H9 (cell line): ENCODE data around the gene UNC50. TPM values are rescaled to one million over a fixed set of nuclear protein-coding genes. Genes with fewer than 3 reads are reported as not detected.

Experiments
- DNase-seq: peaks from one replicate; pipeline ENCODE4 v3.0.0-alpha.2; 2017
- H2AFZ ChIP-seq: one replicate; pipeline ENCODE4 v1.6.1; 2013; ENCODE audit warnings: mild to moderate bottlenecking, low read length, control low read depth, moderate library complexity
- H2AK5ac ChIP-seq: 2 replicates; pipeline ENCODE4 v1.6.1; 2013; ENCODE audit warnings: low read length, control low read depth, mixed read lengths; ENCODE audit not compliant: insufficient read length
- H2BK120ac ChIP-seq: one replicate; pipeline ENCODE4 v1.6.1; 2013; ENCODE audit warnings: low read depth, mild to moderate bottlenecking, low read length, control low read depth, inconsistent platforms; ENCODE audit not compliant: poor library complexity, severe bottlenecking
- H2BK12ac ChIP-seq: 2 replicates; pipeline ENCODE4 v1.6.1; 2013; ENCODE audit warnings: low read length, control low read depth, mixed read lengths, low read depth; ENCODE audit not compliant: insufficient read length
- H2BK15ac ChIP-seq: 2 replicates; pipeline ENCODE4 v1.6.1; 2013; ENCODE audit warnings: low read depth, low read length, control low read depth
- H2BK20ac ChIP-seq: one replicate; pipeline ENCODE4 v1.6.1; 2013; ENCODE audit warnings: low read depth, mild to moderate bottlenecking, low read length, control low read depth, inconsistent platforms; ENCODE audit not compliant: poor library complexity, severe bottlenecking
- H2BK5ac ChIP-seq: 2 replicates; pipeline ENCODE4 v1.6.1; 2013; ENCODE audit warnings: low read length, control low read depth, mixed read lengths; ENCODE audit not compliant: insufficient read length
- H3K14ac ChIP-seq: 2 replicates; pipeline ENCODE4 v1.6.1; 2013; ENCODE audit warnings: low read length, control low read depth; ENCODE audit not compliant: insufficient read depth
- H3K18ac ChIP-seq: 2 replicates; pipeline ENCODE4 v1.6.1; 2013; ENCODE audit warnings: low read depth, mild to moderate bottlenecking, mixed read lengths, low read length, control low read depth; ENCODE audit not compliant: insufficient read length
- H3K23ac ChIP-seq: 2 replicates; pipeline ENCODE4 v1.6.1; 2013; ENCODE audit warnings: low read length, control low read depth, mixed read lengths, low read depth; ENCODE audit not compliant: insufficient read length
- H3K23me2 ChIP-seq: 2 replicates; pipeline ENCODE4 v1.6.1; 2013; ENCODE audit warnings: low read depth, mild to moderate bottlenecking, mixed read lengths, low read length, control low read depth; ENCODE audit not compliant: insufficient read length, poor library complexity, severe bottlenecking
- H3K27ac ChIP-seq: 2 replicates; pipeline ENCODE4 v1.5.1; 2013; ENCODE audit warnings: low read length, control low read depth, mixed read lengths, low read depth; ENCODE audit not compliant: insufficient read length
- H3K27me3 ChIP-seq: 2 replicates; pipeline ENCODE4 v1.6.1; 2013; ENCODE audit warnings: low read length, control low read depth, inconsistent platforms; ENCODE audit not compliant: insufficient read depth
- H3K4ac ChIP-seq: 2 replicates; pipeline ENCODE4 v1.6.1; 2013; ENCODE audit warnings: low read depth, mild to moderate bottlenecking, control low read depth, inconsistent platforms, low read length, moderate library complexity
- H3K4me1 ChIP-seq: 2 replicates; pipeline ENCODE4 v1.6.1; 2013; ENCODE audit warnings: low read length, control low read depth, inconsistent platforms; ENCODE audit not compliant: insufficient read depth
- H3K4me2 ChIP-seq: 2 replicates; pipeline ENCODE4 v1.6.1; 2013; ENCODE audit warnings: low read length, control low read depth, mixed read lengths; ENCODE audit not compliant: insufficient read length, insufficient read depth
- H3K56ac ChIP-seq: 2 replicates; pipeline ENCODE4 v1.6.1; 2013; ENCODE audit warnings: low read depth, mild to moderate bottlenecking, mixed read lengths, low read length, control low read depth; ENCODE audit not compliant: insufficient read length
- H3K79me1 ChIP-seq: 2 replicates; pipeline ENCODE4 v1.6.1; 2013; ENCODE audit warnings: low read depth, mild to moderate bottlenecking, moderate library complexity, low read length, control low read depth, inconsistent platforms; ENCODE audit not compliant: insufficient read depth, poor library complexity, severe bottlenecking
- H3K79me2 ChIP-seq: 2 replicates; pipeline ENCODE4 v1.6.1; 2013; ENCODE audit warnings: low read length, control low read depth, inconsistent platforms; ENCODE audit not compliant: insufficient read depth
- H3K9ac ChIP-seq: 2 replicates; pipeline ENCODE4 v1.6.1; 2013; ENCODE audit warnings: low read length, control low read depth, mixed read lengths; ENCODE audit not compliant: insufficient read length; ENCODE audit errors: extremely low read depth
- H3K9me3 ChIP-seq: one replicate; pipeline ENCODE4 v1.6.1; 2013; ENCODE audit warnings: low read depth, low read length, inconsistent platforms; ENCODE audit not compliant: control insufficient read depth
- H3T11ph ChIP-seq: one replicate; pipeline ENCODE4 v1.6.1; 2013; ENCODE audit warnings: mild to moderate bottlenecking, low read length, control low read depth, inconsistent platforms
- H4K20me1 ChIP-seq: one replicate; pipeline ENCODE4 v1.6.1; 2013; ENCODE audit not compliant: control insufficient read depth, insufficient read length, insufficient read depth
- H4K5ac ChIP-seq: 2 replicates; pipeline ENCODE4 v1.6.1; 2013; ENCODE audit warnings: low read depth, mild to moderate bottlenecking, mixed read lengths, low read length, control low read depth; ENCODE audit not compliant: insufficient read length
- H4K8ac ChIP-seq: replicated peaks from 2 replicates; pipeline ENCODE4 v1.6.1; 2013; ENCODE audit warnings: low read length, control low read depth, mixed read lengths, low read depth; ENCODE audit not compliant: insufficient read length
- H4K91ac ChIP-seq: 2 replicates; pipeline ENCODE4 v1.6.1; 2013; ENCODE audit warnings: low read depth, mild to moderate bottlenecking, moderate library complexity, mixed read lengths, low read length, control low read depth; ENCODE audit not compliant: insufficient read length
- H3K27ac Mint-ChIP-seq, 3 experiments: 2 replicates in 2 of 3; 3 replicates in 1 of 3; pipeline ENCODE4 v1.8.0; 2020 to 2021; ENCODE audit warnings: mixed read lengths in 3 of 3, mild to moderate bottlenecking in 1 of 3, moderate library complexity in 1 of 3
- H3K27me3 Mint-ChIP-seq: 2 replicates; pipeline ENCODE4 v1.8.0; 2021; ENCODE audit warnings: low read depth, mild to moderate bottlenecking, moderate library complexity, mixed read lengths
- H3K36me3 Mint-ChIP-seq, 3 experiments: 2 replicates in 2 of 3; 3 replicates in 1 of 3; pipeline ENCODE4 v1.8.0; 2020 to 2021; ENCODE audit warnings: low read depth in 3 of 3, mixed read lengths in 3 of 3; ENCODE audit not compliant: insufficient read depth in 1 of 3
- H3K4me1 Mint-ChIP-seq, 2 experiments: 2 replicates each; pipeline ENCODE4 v1.8.0; 2020; ENCODE audit warnings: mixed read lengths in 2 of 2
- H3K4me3 Mint-ChIP-seq, 2 experiments: 2 replicates in 1 of 2; 3 replicates in 1 of 2; pipeline ENCODE4 v1.8.0; 2020 to 2021; ENCODE audit warnings: mild to moderate bottlenecking in 2 of 2, mixed read lengths in 2 of 2, moderate library complexity in 1 of 2
- H3K9me3 Mint-ChIP-seq, 2 experiments: 2 replicates in 1 of 2; 3 replicates in 1 of 2; pipeline ENCODE4 v1.8.0; 2020; ENCODE audit warnings: mild to moderate bottlenecking in 2 of 2, mixed read lengths in 2 of 2, moderate library complexity in 1 of 2
- WGBS: extraction: QIAGEN DNeasy Blood & Tissue Kit; methylation state at CpG from one replicate; pipeline ENCODE4 v1.1.7; 2013; ENCODE audit warnings: missing lambda C conversion rate, low lambda C conversion rate, mixed read lengths; ENCODE audit not compliant: insufficient read length; ENCODE audit errors: extremely low coverage; 5-methylcytosine and 5-hydroxymethylcytosine counted together
- total RNA-seq: library from RNA; stranded (reverse); gene quantifications from 2 replicates; pipeline ENCODE4 v1.2.1, GENCODE V29; 2021
- TF ChIP-seq, protein P1 (sequence below): fragments of 200-600 bp; sonication (generic); conservative IDR thresholded peaks from 3 replicates; pipeline ENCODE4 v1.8.0; 2021; ENCODE audit warnings: antibody characterized with exemption, mild to moderate bottlenecking

UNC50 gene
- total RNA-seq, 1 experiment from 2014 or later = 35.4 TPM

DNA sequence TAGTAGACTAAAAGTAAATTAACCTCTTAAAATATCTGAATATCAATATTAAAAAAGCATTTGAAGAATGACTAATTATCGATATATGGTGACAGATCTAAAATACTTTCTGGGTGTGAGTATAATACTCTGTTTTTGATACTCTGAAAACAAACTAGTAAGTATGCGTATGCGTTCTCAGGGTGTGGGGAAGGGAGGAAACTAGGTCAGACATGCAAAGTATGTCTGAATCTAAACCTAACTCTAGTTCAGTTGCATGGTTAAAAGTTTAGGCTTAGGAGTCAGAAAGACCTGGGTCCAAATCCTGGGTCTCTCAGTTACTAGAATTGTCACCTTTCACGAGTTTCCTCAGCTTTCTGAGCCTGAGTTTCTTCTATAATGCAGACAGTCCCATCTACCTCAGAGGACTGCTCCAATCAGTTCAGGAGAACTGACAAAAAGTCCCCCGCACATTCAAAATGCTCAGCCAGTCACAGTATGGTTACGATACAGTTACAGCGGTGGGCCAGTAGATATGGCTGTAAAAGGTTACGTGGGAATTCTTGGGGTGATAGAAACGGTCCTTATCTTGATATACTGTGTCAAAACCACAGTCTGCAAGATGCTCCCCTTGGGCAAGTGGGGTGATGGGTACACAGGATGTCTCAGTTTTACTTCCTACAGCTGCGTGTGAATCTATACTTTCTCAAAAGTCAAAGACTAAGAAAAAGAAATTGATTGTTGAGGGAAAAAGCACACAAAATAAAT lies 29.2 kb downstream of the UNC50 start:
- H3K18ac ChIP-seq = no peak overlapping the region
- no peak overlapping the region for H2AK5ac ChIP-seq
- WGBS = no CpG with 5 or more reads among the region's 10 CpGs
- H3K4ac ChIP-seq = no peak overlapping the region
- Mint-ChIP-seq H3K36me3 (no peaks in the 10 kb centered on the region), H3K27me3 (no peaks in the 10 kb centered on the region; the same call in 1 of the 2 replicates), H3K4me1 (peaks cover 11% of the 10 kb centered on the region in 2 experiments), H3K9me3 (no peaks in the 10 kb centered on the region), H3K4me3 (no peak overlapping the region), H3K27ac (no peak overlapping the region)
- H2BK12ac ChIP-seq = no peak overlapping the region
- no peak overlapping the region for H2BK120ac ChIP-seq
- H3T11ph ChIP-seq = no peak overlapping the region
- H3K23ac ChIP-seq = no peak overlapping the region
- no peak overlapping the region for H3K4me2 ChIP-seq
- no peak overlapping the region for H2BK15ac ChIP-seq
- TF ChIP-seq, protein P1, sequence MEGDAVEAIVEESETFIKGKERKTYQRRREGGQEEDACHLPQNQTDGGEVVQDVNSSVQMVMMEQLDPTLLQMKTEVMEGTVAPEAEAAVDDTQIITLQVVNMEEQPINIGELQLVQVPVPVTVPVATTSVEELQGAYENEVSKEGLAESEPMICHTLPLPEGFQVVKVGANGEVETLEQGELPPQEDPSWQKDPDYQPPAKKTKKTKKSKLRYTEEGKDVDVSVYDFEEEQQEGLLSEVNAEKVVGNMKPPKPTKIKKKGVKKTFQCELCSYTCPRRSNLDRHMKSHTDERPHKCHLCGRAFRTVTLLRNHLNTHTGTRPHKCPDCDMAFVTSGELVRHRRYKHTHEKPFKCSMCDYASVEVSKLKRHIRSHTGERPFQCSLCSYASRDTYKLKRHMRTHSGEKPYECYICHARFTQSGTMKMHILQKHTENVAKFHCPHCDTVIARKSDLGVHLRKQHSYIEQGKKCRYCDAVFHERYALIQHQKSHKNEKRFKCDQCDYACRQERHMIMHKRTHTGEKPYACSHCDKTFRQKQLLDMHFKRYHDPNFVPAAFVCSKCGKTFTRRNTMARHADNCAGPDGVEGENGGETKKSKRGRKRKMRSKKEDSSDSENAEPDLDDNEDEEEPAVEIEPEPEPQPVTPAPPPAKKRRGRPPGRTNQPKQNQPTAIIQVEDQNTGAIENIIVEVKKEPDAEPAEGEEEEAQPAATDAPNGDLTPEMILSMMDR = no peak
- H3K14ac ChIP-seq = no peak overlapping the region
- no peak overlapping the region for H4K5ac ChIP-seq
- no peak for DNase-seq
- H2BK20ac ChIP-seq = no peak overlapping the region
- H3K9me3 ChIP-seq = no peaks in the 10 kb centered on the region
- H3K27me3 ChIP-seq = no peaks in the 10 kb centered on the region
- H4K8ac ChIP-seq = no peak overlapping the region
- H3K23me2 ChIP-seq = no peaks in the 10 kb centered on the region
- H4K20me1 ChIP-seq = no peaks in the 10 kb centered on the region
- no peaks in the 10 kb centered on the region; the same call in 1 of the 2 replicates for H3K4me1 ChIP-seq
- no peaks in the 10 kb centered on the region for H3K79me1 ChIP-seq
- H2AFZ ChIP-seq = no peak overlapping the region
- H3K79me2 ChIP-seq = no peaks in the 10 kb centered on the region
- no peak overlapping the region for H3K9ac ChIP-seq
- H3K27ac ChIP-seq = no peak overlapping the region
- no peak overlapping the region for H2BK5ac ChIP-seq
- H4K91ac ChIP-seq = no peak overlapping the region
- H3K56ac ChIP-seq = no peak overlapping the region
